NCI-H748 (cell line): ENCODE measurements around the gene NUP133.
"Not testable (repeated sequence)": the region's sequence is repeated elsewhere in the genome, so short reads cannot be mapped to it uniquely, and the experiment has no call there.

Experiments used
- DNase-seq: peaks from one replicate; lab custom pipeline; 2025; ENCODE audit not compliant: unreplicated experiment; lab: John Stamatoyannopoulos, UW

Gene NUP133

GRCh38 chr1:229420224-229420623 is 87.9 kb downstream of the NUP133 start:
- no peak for DNase-seq

- DNase-seq, result not testable (repeated sequence)
Observed at GRCh38 chr1:229418586-229418985, 89.6 kb downstream of the NUP133 start.

- not testable (repeated sequence) for DNase-seq
Observed at GRCh38 chr1:229412810-229413209, 95.3 kb downstream of the NUP133 start.

GRCh38 chr1:229412056-229412455 is 96.1 kb downstream of the NUP133 start:
- DNase-seq, result no peak

GRCh38 chr1:229411434-229412055 is 96.6 kb downstream of the NUP133 start:
- DNase-seq, result no peak

GRCh38 chr1:229410692-229411433 is 97.3 kb downstream of the NUP133 start:
- peak; percentile 52 for DNase-seq

GRCh38 chr1:229410370-229410691 is 97.8 kb downstream of the NUP133 start:
- DNase-seq, result no peak

- DNase-seq, result no peak
Observed at GRCh38 chr1:229409616-229410369, 98.3 kb downstream of the NUP133 start.

GRCh38 chr1:229408458-229409037 is 99.6 kb downstream of the NUP133 start:
- no peak for DNase-seq

DNA sequence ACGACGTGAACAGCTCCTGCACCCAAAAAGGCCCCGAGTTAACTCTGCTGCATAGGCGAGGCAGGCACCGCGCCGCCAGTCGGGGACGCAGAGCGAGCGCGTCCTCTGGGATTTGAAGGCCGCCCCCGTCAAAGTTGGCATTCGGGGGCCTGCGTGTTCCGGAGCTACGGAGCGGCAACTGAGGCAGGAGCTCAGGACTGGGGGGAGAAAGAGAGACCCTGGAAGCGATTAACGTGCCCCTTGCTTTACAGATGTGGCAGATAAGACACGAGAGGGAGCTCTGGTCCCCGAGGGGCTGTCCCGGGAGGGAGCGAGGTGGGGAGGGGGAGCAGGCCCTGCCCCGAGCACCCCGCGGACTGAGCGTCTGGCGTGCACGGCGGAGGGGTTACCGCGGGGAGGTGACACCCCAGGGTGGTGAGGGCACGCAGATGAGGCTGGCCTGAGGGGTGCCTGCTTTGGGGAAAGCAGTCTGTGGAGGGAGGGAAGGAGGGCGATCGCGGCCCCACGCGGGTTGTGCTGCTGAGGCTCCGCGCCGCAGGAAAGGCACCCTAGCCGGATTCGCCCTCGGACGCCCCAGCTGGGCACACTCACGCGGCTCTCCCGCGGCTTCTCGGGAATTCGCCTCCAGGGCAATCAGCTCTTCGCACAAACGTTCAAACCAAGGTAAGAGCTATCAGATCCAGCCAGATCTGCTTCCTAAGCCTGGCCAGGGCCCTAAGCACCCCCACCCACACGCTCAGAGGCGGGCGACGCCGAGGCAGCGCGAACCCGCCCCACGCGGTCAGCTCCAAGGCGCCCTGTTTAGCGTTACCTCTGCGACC is 100.7 kb downstream of the NUP133 start:
- DNase-seq, result no peak

DNA sequence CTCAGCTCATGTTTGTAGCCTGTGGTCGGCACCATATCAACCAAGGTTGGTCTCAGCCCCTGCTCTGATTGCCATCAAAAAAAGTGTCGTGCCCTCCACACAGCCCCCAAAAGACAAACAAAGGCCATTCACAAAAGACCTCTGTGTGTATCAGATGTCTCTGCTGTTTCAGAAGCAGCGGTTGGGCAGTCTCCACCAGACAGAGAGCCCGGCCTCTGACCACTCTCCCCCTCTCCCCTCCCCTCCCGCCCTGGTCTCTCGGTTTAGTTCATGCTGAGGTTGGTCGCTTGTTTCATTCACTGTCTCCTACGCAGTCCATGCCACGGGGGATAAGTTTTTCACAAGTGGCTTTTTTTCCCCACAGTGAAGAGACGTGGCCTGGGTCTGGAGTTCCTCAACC is 101.3 kb downstream of the NUP133 start:
- no peak for DNase-seq

GRCh38 chr1:229403573-229403972 is 104.6 kb downstream of the NUP133 start:
- no peak for DNase-seq

DNA sequence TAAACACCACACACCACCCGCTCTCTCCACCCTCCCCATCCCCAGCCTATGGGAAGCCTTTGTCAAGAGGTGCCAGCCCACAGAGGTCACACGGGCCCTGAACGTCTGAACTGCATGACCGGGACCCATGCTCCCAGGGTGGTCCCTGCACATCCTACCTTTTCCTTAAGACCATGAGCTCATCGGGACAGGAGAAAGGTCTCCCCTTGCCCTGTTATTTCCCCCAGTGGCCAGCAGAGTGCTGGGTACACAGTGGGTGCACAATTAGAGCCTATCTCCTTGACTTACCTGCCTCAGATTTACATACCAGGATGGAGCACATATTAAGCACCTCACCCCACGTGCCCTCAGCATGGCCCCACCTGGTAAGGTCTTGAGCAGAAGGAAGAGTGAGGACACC is 105.1 kb downstream of the NUP133 start:
- no peak for DNase-seq

- DNase-seq, result not testable (repeated sequence)
Observed at GRCh38 chr1:229402329-229402728, 105.8 kb downstream of the NUP133 start.

DNA sequence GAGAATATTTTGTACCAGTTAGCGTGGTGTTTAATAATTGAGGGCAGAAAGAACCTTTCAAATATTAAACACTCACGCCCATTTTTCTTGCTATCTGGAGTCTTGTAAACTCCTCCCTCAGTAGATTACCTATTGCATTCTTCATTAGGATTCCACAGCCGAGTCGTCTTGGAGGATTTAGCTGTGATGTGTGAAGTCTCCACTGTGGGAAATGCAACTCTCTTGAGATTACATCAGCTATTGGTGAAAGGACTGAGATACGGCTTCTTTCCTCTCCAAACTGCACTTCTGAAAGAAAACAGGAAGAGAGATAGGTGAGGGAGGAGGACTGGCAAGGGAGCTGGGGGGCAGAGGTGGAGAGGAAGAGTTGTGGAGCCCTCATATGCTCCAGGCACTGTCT is 110.4 kb downstream of the NUP133 start:
- DNase-seq, result no peak

DNA sequence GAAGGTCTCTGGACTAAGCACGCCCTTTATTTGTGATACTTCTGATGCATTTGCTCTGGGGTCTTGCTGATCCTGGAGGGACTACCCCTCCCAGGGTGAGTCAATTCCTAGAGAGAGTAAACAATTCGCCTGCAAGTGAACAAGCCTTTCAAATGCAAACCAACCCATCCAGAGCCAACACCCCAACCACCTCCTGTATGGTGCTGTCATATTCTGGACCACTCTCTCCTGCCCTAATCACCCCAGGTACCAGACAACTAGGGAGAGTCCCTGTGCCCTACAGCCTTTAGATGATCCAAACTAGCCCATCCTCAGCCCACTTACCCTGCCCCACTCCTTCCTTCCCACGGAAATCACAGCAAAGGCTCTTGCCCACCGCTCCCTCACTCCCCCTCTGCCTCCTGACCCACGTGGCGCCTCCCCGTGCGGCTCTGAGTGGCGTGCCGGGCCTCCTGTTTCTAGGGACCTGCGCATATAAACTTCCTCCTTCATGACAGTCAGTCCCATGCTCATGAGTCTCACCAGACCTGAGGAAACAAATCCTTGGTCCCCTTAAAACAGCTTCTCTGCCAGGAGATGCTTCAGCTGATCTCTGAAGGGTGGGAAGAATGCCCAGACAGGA is 111.4 kb downstream of the NUP133 start:
- no peak for DNase-seq

DNA sequence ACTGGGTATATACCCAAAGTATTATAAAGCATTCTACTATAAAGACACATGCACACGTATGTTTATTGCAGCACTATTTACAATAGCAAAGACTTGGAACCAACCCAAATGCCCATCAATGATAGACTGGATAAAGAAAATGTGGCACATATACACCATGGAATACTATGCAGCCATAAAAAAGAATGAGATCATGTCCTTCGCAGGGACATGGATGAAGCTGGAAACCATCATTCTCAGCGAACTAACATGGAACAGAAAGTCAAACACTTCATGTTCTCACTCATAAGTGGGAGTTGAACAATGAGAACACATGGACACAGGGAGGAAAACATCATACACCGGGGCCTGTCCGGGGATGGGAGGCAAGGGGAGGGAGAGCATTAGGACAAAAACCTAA is 113.6 kb downstream of the NUP133 start:
- not testable (repeated sequence) for DNase-seq

- DNase-seq, result no peak
Observed at GRCh38 chr1:229392936-229393335, 115.2 kb downstream of the NUP133 start.
